Occipital lobe (tissue), 2 donors: ENCODE results near the gene RUNX2. TPM values are rescaled to one million over a fixed set of nuclear protein-coding genes. Genes with fewer than 3 reads are reported as not detected.

Experiments used
- DNase-seq: peaks from one replicate; lab custom pipeline; 2025; lab: John Stamatoyannopoulos, UW
- total RNA-seq: library from RNA; depleted of rRNA; stranded (reverse); fragments of >200 nt; gene quantifications from one replicate; pipeline ENCODE4 v1.2.3, GENCODE V29; 2014

Gene RUNX2
- total RNA-seq, 1 donor from 2014 or later = 0.16 TPM

GRCh38 chr6:45614488-45615285 is 286.6 kb downstream of the RUNX2 start:
- no peak for DNase-seq

GRCh38 chr6:45616209-45616608 is 288.1 kb downstream of the RUNX2 start:
- no peak for DNase-seq

- DNase-seq = no peak
These were observed 289.3 kb downstream of the RUNX2 start for GRCh38 chr6:45617441-45617840.

GRCh38 chr6:45618259-45618658 is 290.1 kb downstream of the RUNX2 start:
- DNase-seq = no peak

- no peak for DNase-seq
These were observed 291.2 kb downstream of the RUNX2 start for GRCh38 chr6:45619211-45619760.

GRCh38 chr6:45619994-45620471 is 291.9 kb downstream of the RUNX2 start:
- no peak for DNase-seq

- DNase-seq = no peak
These were observed 296.1 kb downstream of the RUNX2 start for GRCh38 chr6:45624228-45624627.

- no peak for DNase-seq
These were observed 297.1 kb downstream of the RUNX2 start for GRCh38 chr6:45625191-45625664.

GRCh38 chr6:45626087-45626891 is 298.2 kb downstream of the RUNX2 start:
- no peak for DNase-seq

- DNase-seq = no peak
These were observed 302.2 kb downstream of the RUNX2 start for GRCh38 chr6:45630314-45630713.

GRCh38 chr6:45630801-45631200 is 302.7 kb downstream of the RUNX2 start:
- no peak for DNase-seq

GRCh38 chr6:45631396-45631795 is 303.3 kb downstream of the RUNX2 start:
- DNase-seq = no peak

GRCh38 chr6:45633272-45633908 is 305.3 kb downstream of the RUNX2 start:
- DNase-seq = no peak

- DNase-seq = no peak
These were observed 306.1 kb downstream of the RUNX2 start for GRCh38 chr6:45634231-45634630.

GRCh38 chr6:45635284-45635867 is 307.2 kb downstream of the RUNX2 start:
- no peak for DNase-seq

- no peak for DNase-seq
These were observed 308.9 kb downstream of the RUNX2 start for GRCh38 chr6:45637056-45637455.

- no peak for DNase-seq
These were observed 309.6 kb downstream of the RUNX2 start for GRCh38 chr6:45637611-45638257.

- DNase-seq = no peak
These were observed 312.0 kb downstream of the RUNX2 start for GRCh38 chr6:45640081-45640491.

- no peak for DNase-seq
These were observed 312.7 kb downstream of the RUNX2 start for GRCh38 chr6:45640811-45641210.

GRCh38 chr6:45642331-45643125 is 314.4 kb downstream of the RUNX2 start:
- no peak for DNase-seq
